ENCODE data around the gene CDC42BPB.

The CDC42BPB gene

DNA sequence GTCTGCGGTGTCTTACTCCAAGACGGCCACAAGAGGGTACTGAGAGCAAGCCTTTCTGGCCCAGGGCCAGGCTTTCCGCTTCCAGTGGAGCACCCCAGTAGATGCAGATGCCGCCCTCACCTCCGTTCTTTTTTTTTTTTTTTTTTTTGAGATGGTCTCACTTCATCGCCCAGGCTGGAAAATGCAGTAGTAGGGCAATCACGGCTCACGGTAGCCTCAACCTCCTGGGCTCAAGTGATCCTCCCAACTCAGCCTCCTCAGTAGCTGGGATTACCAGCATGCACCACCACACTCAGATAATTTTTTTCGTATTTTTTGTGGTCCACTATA lies 21.0 kb upstream of the CDC42BPB start:
- Histone ChIP-seq H3K4me1 (ENCODE audit: control insufficient read depth, insufficient read depth, low read length) (0 out of 2 replicates have a peak, but pooled peaks cover 3% of the 10 kb centered on the region), H3K27ac (ENCODE audit: extremely low read depth, low read depth, low read length) (no peak overlapping the region), H3K4me3 (ENCODE audit: low read depth, low read length) (no peak overlapping the region), H3K36me3 (ENCODE audit: control insufficient read depth in 2 of 2, insufficient read depth in 1 of 2, low read length in 2 of 2) (no peaks in the 10 kb centered on the region), H3K9me3 (ENCODE audit: control insufficient read depth, insufficient read depth, low read depth, low read length) (no peaks in the 10 kb centered on the region)
- POLR2A ChIA-PET, result interaction anchor here (0.7 kb wide), 1 partner anchor 8 kb away, joined by 6 read pairs; no protein-coding TSS in a partner anchor
- CTCF ChIA-PET, result interaction anchor here (0.6 to 4.4 kb wide), 8 partner anchors 11 to 220 kb away, joined by 3 to 37 read pairs (median 6); no protein-coding TSS in a partner anchor
- TF ChIP-seq ZNF157 (tag by site-specific recombination; IDR thresholded peaks at IDR 0.05), result no peak
- TF ChIP-seq, protein P1, sequence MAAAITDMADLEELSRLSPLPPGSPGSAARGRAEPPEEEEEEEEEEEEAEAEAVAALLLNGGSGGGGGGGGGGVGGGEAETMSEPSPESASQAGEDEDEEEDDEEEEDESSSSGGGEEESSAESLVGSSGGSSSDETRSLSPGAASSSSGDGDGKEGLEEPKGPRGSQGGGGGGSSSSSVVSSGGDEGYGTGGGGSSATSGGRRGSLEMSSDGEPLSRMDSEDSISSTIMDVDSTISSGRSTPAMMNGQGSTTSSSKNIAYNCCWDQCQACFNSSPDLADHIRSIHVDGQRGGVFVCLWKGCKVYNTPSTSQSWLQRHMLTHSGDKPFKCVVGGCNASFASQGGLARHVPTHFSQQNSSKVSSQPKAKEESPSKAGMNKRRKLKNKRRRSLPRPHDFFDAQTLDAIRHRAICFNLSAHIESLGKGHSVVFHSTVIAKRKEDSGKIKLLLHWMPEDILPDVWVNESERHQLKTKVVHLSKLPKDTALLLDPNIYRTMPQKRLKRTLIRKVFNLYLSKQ (tag by site-specific recombination; IDR thresholded peaks at IDR 0.05; ENCODE audit: borderline replicate concordance), result no peak
- no peak for TF ChIP-seq ZNF600 (tag by site-specific recombination; IDR thresholded peaks at IDR 0.05)
- no peak for TF ChIP-seq ZNF624 (tag by site-specific recombination; IDR thresholded peaks at IDR 0.05)
- TF ChIP-seq MZF1 (tag by site-specific recombination; IDR thresholded peaks at IDR 0.05; ENCODE audit: borderline replicate concordance), result no peak
- TF ChIP-seq, protein P2, sequence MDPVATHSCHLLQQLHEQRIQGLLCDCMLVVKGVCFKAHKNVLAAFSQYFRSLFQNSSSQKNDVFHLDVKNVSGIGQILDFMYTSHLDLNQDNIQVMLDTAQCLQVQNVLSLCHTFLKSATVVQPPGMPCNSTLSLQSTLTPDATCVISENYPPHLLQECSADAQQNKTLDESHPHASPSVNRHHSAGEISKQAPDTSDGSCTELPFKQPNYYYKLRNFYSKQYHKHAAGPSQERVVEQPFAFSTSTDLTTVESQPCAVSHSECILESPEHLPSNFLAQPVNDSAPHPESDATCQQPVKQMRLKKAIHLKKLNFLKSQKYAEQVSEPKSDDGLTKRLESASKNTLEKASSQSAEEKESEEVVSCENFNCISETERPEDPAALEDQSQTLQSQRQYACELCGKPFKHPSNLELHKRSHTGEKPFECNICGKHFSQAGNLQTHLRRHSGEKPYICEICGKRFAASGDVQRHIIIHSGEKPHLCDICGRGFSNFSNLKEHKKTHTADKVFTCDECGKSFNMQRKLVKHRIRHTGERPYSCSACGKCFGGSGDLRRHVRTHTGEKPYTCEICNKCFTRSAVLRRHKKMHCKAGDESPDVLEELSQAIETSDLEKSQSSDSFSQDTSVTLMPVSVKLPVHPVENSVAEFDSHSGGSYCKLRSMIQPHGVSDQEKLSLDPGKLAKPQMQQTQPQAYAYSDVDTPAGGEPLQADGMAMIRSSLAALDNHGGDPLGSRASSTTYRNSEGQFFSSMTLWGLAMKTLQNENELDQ (tag by site-specific recombination; IDR thresholded peaks at IDR 0.05; ENCODE audit: low read depth), result no peak
- 0 out of 2 replicates have a peak, but pooled peaks have one; percentile 14 for TF ChIP-seq ZFHX2 (tag by site-specific recombination; conservative IDR thresholded peaks at IDR 0.05)
- no peak for TF ChIP-seq ZNF138 (tag by site-specific recombination; IDR thresholded peaks at IDR 0.05; ENCODE audit: borderline replicate concordance)
- TF ChIP-seq KLF1 (tag by site-specific recombination; IDR thresholded peaks at IDR 0.05), result no peak
- TF ChIP-seq SALL2 (tag by site-specific recombination; IDR thresholded peaks at IDR 0.05; ENCODE audit: borderline replicate concordance), result no peak
- TF ChIP-seq, protein P3, sequence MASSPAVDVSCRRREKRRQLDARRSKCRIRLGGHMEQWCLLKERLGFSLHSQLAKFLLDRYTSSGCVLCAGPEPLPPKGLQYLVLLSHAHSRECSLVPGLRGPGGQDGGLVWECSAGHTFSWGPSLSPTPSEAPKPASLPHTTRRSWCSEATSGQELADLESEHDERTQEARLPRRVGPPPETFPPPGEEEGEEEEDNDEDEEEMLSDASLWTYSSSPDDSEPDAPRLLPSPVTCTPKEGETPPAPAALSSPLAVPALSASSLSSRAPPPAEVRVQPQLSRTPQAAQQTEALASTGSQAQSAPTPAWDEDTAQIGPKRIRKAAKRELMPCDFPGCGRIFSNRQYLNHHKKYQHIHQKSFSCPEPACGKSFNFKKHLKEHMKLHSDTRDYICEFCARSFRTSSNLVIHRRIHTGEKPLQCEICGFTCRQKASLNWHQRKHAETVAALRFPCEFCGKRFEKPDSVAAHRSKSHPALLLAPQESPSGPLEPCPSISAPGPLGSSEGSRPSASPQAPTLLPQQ (tag by site-specific recombination; IDR thresholded peaks at IDR 0.05), result 0 out of 2 replicates have a peak, but pooled peaks have one; percentile 33
- TF ChIP-seq, protein P4, sequence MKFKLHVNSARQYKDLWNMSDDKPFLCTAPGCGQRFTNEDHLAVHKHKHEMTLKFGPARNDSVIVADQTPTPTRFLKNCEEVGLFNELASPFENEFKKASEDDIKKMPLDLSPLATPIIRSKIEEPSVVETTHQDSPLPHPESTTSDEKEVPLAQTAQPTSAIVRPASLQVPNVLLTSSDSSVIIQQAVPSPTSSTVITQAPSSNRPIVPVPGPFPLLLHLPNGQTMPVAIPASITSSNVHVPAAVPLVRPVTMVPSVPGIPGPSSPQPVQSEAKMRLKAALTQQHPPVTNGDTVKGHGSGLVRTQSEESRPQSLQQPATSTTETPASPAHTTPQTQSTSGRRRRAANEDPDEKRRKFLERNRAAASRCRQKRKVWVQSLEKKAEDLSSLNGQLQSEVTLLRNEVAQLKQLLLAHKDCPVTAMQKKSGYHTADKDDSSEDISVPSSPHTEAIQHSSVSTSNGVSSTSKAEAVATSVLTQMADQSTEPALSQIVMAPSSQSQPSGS (tag by site-specific recombination; IDR thresholded peaks at IDR 0.05; ENCODE audit: low read depth), result no peak
- no peak for TF ChIP-seq ZNF112 (tag by site-specific recombination; IDR thresholded peaks at IDR 0.05)
- no peak for TF ChIP-seq ZNF423 (tag by site-specific recombination; IDR thresholded peaks at IDR 0.05)
- TF ChIP-seq ZBTB21 (tag by site-specific recombination; IDR thresholded peaks at IDR 0.05), result no peak
- TF ChIP-seq, protein P5, sequence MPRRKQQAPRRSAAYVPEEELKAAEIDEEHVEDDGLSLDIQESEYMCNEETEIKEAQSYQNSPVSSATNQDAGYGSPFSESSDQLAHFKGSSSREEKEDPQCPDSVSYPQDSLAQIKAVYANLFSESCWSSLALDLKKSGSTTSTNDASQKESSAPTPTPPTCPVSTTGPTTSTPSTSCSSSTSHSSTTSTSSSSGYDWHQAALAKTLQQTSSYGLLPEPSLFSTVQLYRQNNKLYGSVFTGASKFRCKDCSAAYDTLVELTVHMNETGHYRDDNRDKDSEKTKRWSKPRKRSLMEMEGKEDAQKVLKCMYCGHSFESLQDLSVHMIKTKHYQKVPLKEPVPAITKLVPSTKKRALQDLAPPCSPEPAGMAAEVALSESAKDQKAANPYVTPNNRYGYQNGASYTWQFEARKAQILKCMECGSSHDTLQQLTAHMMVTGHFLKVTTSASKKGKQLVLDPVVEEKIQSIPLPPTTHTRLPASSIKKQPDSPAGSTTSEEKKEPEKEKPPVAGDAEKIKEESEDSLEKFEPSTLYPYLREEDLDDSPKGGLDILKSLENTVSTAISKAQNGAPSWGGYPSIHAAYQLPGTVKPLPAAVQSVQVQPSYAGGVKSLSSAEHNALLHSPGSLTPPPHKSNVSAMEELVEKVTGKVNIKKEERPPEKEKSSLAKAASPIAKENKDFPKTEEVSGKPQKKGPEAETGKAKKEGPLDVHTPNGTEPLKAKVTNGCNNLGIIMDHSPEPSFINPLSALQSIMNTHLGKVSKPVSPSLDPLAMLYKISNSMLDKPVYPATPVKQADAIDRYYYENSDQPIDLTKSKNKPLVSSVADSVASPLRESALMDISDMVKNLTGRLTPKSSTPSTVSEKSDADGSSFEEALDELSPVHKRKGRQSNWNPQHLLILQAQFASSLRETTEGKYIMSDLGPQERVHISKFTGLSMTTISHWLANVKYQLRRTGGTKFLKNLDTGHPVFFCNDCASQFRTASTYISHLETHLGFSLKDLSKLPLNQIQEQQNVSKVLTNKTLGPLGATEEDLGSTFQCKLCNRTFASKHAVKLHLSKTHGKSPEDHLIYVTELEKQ (tag by site-specific recombination; IDR thresholded peaks at IDR 0.05; ENCODE audit: borderline replicate concordance), result no peak
- no peak for TF ChIP-seq ZSCAN16 (tag by site-specific recombination; IDR thresholded peaks at IDR 0.05)
- TF ChIP-seq, protein P6, sequence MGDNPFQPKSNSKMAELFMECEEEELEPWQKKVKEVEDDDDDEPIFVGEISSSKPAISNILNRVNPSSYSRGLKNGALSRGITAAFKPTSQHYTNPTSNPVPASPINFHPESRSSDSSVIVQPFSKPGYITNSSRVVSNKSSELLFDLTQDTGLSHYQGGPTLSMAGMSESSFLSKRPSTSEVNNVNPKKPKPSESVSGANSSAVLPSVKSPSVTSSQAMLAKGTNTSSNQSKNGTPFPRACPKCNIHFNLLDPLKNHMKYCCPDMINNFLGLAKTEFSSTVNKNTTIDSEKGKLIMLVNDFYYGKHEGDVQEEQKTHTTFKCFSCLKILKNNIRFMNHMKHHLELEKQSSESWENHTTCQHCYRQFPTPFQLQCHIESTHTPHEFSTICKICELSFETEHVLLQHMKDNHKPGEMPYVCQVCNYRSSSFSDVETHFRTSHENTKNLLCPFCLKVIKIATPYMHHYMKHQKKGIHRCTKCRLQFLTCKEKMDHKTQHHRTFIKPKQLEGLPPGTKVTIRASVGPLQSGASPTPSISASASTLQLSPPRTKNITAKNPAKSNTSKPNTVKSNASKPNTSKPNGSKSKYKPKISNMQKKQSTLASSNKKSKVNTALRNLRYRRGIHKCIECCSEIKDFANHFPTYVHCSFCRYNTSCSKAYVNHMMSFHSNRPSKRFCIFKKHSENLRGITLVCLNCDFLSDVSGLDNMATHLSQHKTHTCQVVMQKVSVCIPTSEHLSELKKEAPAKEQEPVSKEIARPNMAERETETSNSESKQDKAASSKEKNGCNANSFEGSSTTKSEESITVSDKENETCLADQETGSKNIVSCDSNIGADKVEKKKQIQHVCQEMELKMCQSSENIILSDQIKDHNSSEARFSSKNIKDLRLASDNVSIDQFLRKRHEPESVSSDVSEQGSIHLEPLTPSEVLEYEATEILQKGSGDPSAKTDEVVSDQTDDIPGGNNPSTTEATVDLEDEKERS (tag by site-specific recombination; IDR thresholded peaks at IDR 0.05), result no peak
- TF ChIP-seq ZNF169 (tag by site-specific recombination; IDR thresholded peaks at IDR 0.05), result no peak
- TF ChIP-seq, protein P7, sequence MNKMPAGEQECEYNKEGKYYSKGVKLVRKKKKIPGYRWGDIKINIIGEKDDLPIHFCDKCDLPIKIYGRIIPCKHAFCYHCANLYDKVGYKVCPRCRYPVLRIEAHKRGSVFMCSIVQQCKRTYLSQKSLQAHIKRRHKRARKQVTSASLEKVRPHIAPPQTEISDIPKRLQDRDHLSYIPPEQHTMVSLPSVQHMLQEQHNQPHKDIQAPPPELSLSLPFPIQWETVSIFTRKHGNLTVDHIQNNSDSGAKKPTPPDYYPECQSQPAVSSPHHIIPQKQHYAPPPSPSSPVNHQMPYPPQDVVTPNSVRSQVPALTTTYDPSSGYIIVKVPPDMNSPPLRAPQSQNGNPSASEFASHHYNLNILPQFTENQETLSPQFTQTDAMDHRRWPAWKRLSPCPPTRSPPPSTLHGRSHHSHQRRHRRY (tag by site-specific recombination; IDR thresholded peaks at IDR 0.05), result no peak
- TF ChIP-seq, protein P8, sequence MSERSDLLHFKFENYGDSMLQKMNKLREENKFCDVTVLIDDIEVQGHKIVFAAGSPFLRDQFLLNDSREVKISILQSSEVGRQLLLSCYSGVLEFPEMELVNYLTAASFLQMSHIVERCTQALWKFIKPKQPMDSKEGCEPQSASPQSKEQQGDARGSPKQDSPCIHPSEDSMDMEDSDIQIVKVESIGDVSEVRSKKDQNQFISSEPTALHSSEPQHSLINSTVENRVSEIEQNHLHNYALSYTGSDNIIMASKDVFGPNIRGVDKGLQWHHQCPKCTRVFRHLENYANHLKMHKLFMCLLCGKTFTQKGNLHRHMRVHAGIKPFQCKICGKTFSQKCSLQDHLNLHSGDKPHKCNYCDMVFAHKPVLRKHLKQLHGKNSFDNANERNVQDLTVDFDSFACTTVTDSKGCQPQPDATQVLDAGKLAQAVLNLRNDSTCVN (tag by site-specific recombination; optimal IDR thresholded peaks at IDR 0.05), result no peak
- TF ChIP-seq ZBTB8A (tag by site-specific recombination; IDR thresholded peaks at IDR 0.05), result no peak
